Lower lobe of right lung (tissue), 2 donors: Measurements from ENCODE around the gene ERCC3. TPM values are rescaled to one million over a fixed set of nuclear protein-coding genes. Genes with fewer than 3 reads are reported as not detected.

Source experiments
- ATAC-seq, 2 donors: fragments of 200-7000 bp; cut with Tn5 transposase; one replicate each; pipeline ENCODE4 v1.9.1; 2020 to 2022; ENCODE audit warnings: mild to moderate bottlenecking in 2 of 2, moderate library complexity in 2 of 2
- DNase-seq: peaks from one replicate; pipeline ENCODE4 v3.0.0-alpha.2; 2020
- H3K27ac ChIP-seq: fragments of 200-600 bp; one replicate; pipeline ENCODE4 v1.8.0; 2022
- H3K27me3 ChIP-seq: fragments of 200-600 bp; one replicate; pipeline ENCODE4 v1.8.0; 2022; ENCODE audit warnings: low read depth
- H3K36me3 ChIP-seq: fragments of 200-600 bp; one replicate; pipeline ENCODE4 v1.8.0; 2022; ENCODE audit warnings: mild to moderate bottlenecking
- H3K4me1 ChIP-seq: fragments of 200-600 bp; one replicate; pipeline ENCODE4 v1.8.0; 2022
- H3K4me3 ChIP-seq: fragments of 200-600 bp; one replicate; pipeline ENCODE4 v1.8.0; 2022; ENCODE audit warnings: mild to moderate bottlenecking
- H3K9me3 ChIP-seq: fragments of 200-600 bp; one replicate; pipeline ENCODE4 v1.8.0; 2022
- intact Hi-C: fragments of 100-400 bp; cut with DNase I; formaldehyde crosslinking; loops from one replicate; pipeline ENCODE4 v1.11.0; 2022
- total RNA-seq: library from RNA; stranded (reverse); fragmentation: NEBNext Ultra II Directional; extraction: Animal tissue kit (Norgen Biotek cat#: 25700); gene quantifications from one replicate; pipeline ENCODE4 v1.2.1, GENCODE V29; 2021
- TF ChIP-seq, protein P1 (sequence below): fragments of 200-600 bp; IDR thresholded peaks from one replicate; pipeline ENCODE4 v1.8.0; 2022; ENCODE audit warnings: antibody characterized with exemption, mild to moderate bottlenecking
- donor health status: DM: no; HTN: yes; CAD: no; lungs with severe emphysema.

The ERCC3 gene
- total RNA-seq, 1 donor from 2014 or later, result 34.7 TPM

- H3K36me3 ChIP-seq, result peaks cover 61% of the 10 kb centered on the region
- H3K27ac ChIP-seq, result no peak overlapping the region
- no peak overlapping the region for H3K4me3 ChIP-seq
- H3K9me3 ChIP-seq, result no peaks in the 10 kb centered on the region
- H3K27me3 ChIP-seq, result no peaks in the 10 kb centered on the region
- intact Hi-C loops, result no loop called here
- H3K4me1 ChIP-seq, result no peaks in the 10 kb centered on the region
- DNase-seq (no peak), ATAC-seq (no peak)
- TF ChIP-seq, protein P1, sequence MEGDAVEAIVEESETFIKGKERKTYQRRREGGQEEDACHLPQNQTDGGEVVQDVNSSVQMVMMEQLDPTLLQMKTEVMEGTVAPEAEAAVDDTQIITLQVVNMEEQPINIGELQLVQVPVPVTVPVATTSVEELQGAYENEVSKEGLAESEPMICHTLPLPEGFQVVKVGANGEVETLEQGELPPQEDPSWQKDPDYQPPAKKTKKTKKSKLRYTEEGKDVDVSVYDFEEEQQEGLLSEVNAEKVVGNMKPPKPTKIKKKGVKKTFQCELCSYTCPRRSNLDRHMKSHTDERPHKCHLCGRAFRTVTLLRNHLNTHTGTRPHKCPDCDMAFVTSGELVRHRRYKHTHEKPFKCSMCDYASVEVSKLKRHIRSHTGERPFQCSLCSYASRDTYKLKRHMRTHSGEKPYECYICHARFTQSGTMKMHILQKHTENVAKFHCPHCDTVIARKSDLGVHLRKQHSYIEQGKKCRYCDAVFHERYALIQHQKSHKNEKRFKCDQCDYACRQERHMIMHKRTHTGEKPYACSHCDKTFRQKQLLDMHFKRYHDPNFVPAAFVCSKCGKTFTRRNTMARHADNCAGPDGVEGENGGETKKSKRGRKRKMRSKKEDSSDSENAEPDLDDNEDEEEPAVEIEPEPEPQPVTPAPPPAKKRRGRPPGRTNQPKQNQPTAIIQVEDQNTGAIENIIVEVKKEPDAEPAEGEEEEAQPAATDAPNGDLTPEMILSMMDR, result no peak
Measured at GRCh38 chr2:127305990-127306585, 12.1 kb upstream of the ERCC3 start.

DNA sequence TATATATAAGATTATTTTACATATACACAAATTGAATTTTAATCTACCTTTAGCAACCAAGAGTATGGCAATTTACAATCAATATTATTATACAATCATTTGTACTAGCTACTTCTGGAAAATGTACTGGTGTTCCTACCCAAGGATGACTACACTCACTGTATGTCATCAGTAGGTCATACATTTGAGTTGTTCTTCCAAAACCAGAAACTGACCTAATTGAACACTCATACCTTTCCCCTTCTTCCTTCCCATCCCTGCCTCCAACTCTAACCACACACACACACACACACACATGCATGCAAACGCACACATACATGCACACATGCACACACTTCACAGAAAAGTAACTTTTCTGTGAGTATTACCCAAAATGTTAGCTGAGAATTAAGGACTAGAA, 8.2 kb upstream of the ERCC3 start:
- Histone ChIP-seq H3K27me3 (no peaks in the 10 kb centered on the region), H3K9me3 (no peaks in the 10 kb centered on the region), H3K4me3 (no peak overlapping the region), H3K36me3 (peaks cover 23% of the 10 kb centered on the region), H3K27ac (no peak overlapping the region), H3K4me1 (no peaks in the 10 kb centered on the region)
- TF ChIP-seq, protein P1, result no peak
- no peak for ATAC-seq
- DNase-seq, result no peak
- intact Hi-C loops, result no loop called here

GRCh38 chr2:127293386-127293747, 577 bp downstream of the ERCC3 start:
- no peaks in the 10 kb centered on the region for H3K9me3 ChIP-seq
- TF ChIP-seq, protein P1, result no peak
- intact Hi-C loops, result no loop called here
- H3K27ac ChIP-seq, result peak overlapping the region; percentile 81
- H3K4me1 ChIP-seq, result peaks cover 16% of the 10 kb centered on the region
- ATAC-seq, result peak; percentile 12 to 48
- no peaks in the 10 kb centered on the region for H3K27me3 ChIP-seq
- peaks cover 48% of the 10 kb centered on the region for H3K36me3 ChIP-seq
- no peak for DNase-seq
- H3K4me3 ChIP-seq, result peak overlapping the region; percentile 96

GRCh38 chr2:127288274-127288673, 5.7 kb downstream of the ERCC3 start:
- Histone ChIP-seq H3K27ac (no peak overlapping the region), H3K4me1 (peaks cover 9% of the 10 kb centered on the region), H3K27me3 (no peaks in the 10 kb centered on the region), H3K36me3 (peaks cover 99% of the 10 kb centered on the region), H3K4me3 (no peak overlapping the region), H3K9me3 (no peaks in the 10 kb centered on the region)
- DNase-seq, result no peak
- ATAC-seq, result no peak
- intact Hi-C loops, result no loop called here
- TF ChIP-seq, protein P1, result no peak

- Histone ChIP-seq H3K27me3 (no peaks in the 10 kb centered on the region), H3K9me3 (no peaks in the 10 kb centered on the region), H3K27ac (no peak overlapping the region), H3K36me3 (peaks cover 99% of the 10 kb centered on the region), H3K4me3 (no peak overlapping the region), H3K4me1 (no peaks in the 10 kb centered on the region)
- ATAC-seq (no peak), DNase-seq (no peak)
- intact Hi-C loops, result no loop called here
- TF ChIP-seq, protein P1, result no peak
Measured at GRCh38 chr2:127283275-127283674, 10.7 kb downstream of the ERCC3 start.
